Measurements from ENCODE around the gene ORAI2. TPM values are rescaled to one million over a fixed set of nuclear protein-coding genes. Genes with fewer than 3 reads are reported as not detected.

The ORAI2 gene
- total and polyA plus RNA-seq, 2 of the 8 experiments (the other 6 are each of a cell fraction or from before 2014, with no cell fraction given): 20.7 to 35.2 TPM

DNA sequence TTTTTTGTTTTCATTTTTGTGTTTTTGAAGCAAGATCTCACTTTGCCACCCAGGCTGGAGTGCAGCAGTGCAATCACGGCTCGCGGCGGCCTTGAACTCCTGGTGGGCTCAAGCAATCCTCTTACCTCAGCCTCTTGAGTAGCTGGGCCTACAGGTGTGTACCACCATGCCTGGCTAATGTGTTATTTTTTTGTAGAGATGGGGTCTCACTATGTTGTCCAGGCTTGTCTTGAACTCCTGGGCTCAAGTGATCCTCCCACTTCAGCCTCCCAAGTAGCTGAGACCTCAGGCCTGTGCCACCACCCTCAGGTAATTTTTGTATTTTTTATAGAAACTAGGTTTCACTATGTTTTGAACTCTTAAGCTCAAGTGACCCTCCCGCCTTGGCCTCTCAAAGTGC, 22.5 kb upstream of the ORAI2 start (continued):
- no peak for TF ChIP-seq CHD7 (IDR thresholded peaks at IDR 0.05; ENCODE audit: insufficient replicate concordance, low read length)
- no peak for TF ChIP-seq JUN (IDR thresholded peaks at IDR 0.05; ENCODE audit: low read depth, low read length)
- no peak for TF ChIP-seq SIX5 (IDR thresholded peaks at IDR 0.05; ENCODE audit: low read depth, low read length)
- no peak for TF ChIP-seq CBX5 (IDR thresholded peaks at IDR 0.05; ENCODE audit: low read depth, low read length)
